ENCODE measurements around the gene IGF2R. TPM values are rescaled to one million over a fixed set of nuclear protein-coding genes. Genes with fewer than 3 reads are reported as not detected.

IGF2R gene
- total and polyA plus RNA-seq, 2 of the 13 experiments (the other 11 are each of a cell fraction or from before 2014, with no cell fraction given): 38.3 to 70.0 TPM

GRCh38 chr6:159934181-159934580 lies 34.7 kb upstream of the IGF2R start:
- Histone ChIP-seq H3K36me3 (replicated peaks in 1 of 2; ENCODE audit: control insufficient read depth in 1 of 2, insufficient read depth in 2 of 2, low read length in 2 of 2) (no peaks in the 10 kb centered on the region), H2AFZ (ENCODE audit: low read length) (no peak overlapping the region), H3K9ac (ENCODE audit: insufficient read depth, low read depth, low read length) (no peak overlapping the region), H3K4me2 (ENCODE audit: low read depth, low read length) (no peak overlapping the region), H3K4me1 (ENCODE audit: insufficient read depth, low read length) (peaks cover 5% of the 10 kb centered on the region; the same call in 1 of the 2 replicates), H3K4me3 (replicated peaks in 1 of 3; ENCODE audit: insufficient read depth in 1 of 3, low read depth in 2 of 3, low read length in 3 of 3) (no peak overlapping the region), H3K27me3 (ENCODE audit: control insufficient read depth in 1 of 2, insufficient read depth in 2 of 2, low read length in 2 of 2) (peaks cover 0 to 13% of the 10 kb centered on the region in 2 experiments; a peak in 3 of 5 replicates), H3K9me3 (ENCODE audit: low read length) (no peaks in the 10 kb centered on the region), H4K20me1 (ENCODE audit: insufficient read depth, low read length) (no peaks in the 10 kb centered on the region), H3K27ac (ENCODE audit: extremely low read length, insufficient read depth, low read length) (no peak overlapping the region), H3K79me2 (ENCODE audit: insufficient read depth, low read length) (no peaks in the 10 kb centered on the region)
- no TSS peak for BruUV-seq (replicated peaks)
- in situ Hi-C loops (cut with HindIII; ENCODE audit: extremely low pct_ligation_motif_present, low pct_unique_long_range_greater_than_20kb) (no loop called here), intact Hi-C loops (cut with micrococcal nuclease; ENCODE audit: unreplicated experiment) (no loop called here)
- FAIRE-seq (no peak), ATAC-seq (no peak), DNase-seq (ENCODE audit: low spot score) (no peak)
- WGBS (ENCODE audit: low lambda C conversion rate): 0% methylated on average over 4 of the region's 4 CpGs
- TF ChIP-seq SP5 (CRISPR knock-in tag; IDR thresholded peaks at IDR 0.05; ENCODE audit: borderline replicate concordance, low read depth): no peak
- TF ChIP-seq XRCC5 (optimal IDR thresholded peaks at IDR 0.05; ENCODE audit: low read length): no peak
- TF ChIP-seq NCOR1 (IDR thresholded peaks at IDR 0.05; ENCODE audit: borderline replicate concordance, low read length): no peak
- TF ChIP-seq, protein P1, sequence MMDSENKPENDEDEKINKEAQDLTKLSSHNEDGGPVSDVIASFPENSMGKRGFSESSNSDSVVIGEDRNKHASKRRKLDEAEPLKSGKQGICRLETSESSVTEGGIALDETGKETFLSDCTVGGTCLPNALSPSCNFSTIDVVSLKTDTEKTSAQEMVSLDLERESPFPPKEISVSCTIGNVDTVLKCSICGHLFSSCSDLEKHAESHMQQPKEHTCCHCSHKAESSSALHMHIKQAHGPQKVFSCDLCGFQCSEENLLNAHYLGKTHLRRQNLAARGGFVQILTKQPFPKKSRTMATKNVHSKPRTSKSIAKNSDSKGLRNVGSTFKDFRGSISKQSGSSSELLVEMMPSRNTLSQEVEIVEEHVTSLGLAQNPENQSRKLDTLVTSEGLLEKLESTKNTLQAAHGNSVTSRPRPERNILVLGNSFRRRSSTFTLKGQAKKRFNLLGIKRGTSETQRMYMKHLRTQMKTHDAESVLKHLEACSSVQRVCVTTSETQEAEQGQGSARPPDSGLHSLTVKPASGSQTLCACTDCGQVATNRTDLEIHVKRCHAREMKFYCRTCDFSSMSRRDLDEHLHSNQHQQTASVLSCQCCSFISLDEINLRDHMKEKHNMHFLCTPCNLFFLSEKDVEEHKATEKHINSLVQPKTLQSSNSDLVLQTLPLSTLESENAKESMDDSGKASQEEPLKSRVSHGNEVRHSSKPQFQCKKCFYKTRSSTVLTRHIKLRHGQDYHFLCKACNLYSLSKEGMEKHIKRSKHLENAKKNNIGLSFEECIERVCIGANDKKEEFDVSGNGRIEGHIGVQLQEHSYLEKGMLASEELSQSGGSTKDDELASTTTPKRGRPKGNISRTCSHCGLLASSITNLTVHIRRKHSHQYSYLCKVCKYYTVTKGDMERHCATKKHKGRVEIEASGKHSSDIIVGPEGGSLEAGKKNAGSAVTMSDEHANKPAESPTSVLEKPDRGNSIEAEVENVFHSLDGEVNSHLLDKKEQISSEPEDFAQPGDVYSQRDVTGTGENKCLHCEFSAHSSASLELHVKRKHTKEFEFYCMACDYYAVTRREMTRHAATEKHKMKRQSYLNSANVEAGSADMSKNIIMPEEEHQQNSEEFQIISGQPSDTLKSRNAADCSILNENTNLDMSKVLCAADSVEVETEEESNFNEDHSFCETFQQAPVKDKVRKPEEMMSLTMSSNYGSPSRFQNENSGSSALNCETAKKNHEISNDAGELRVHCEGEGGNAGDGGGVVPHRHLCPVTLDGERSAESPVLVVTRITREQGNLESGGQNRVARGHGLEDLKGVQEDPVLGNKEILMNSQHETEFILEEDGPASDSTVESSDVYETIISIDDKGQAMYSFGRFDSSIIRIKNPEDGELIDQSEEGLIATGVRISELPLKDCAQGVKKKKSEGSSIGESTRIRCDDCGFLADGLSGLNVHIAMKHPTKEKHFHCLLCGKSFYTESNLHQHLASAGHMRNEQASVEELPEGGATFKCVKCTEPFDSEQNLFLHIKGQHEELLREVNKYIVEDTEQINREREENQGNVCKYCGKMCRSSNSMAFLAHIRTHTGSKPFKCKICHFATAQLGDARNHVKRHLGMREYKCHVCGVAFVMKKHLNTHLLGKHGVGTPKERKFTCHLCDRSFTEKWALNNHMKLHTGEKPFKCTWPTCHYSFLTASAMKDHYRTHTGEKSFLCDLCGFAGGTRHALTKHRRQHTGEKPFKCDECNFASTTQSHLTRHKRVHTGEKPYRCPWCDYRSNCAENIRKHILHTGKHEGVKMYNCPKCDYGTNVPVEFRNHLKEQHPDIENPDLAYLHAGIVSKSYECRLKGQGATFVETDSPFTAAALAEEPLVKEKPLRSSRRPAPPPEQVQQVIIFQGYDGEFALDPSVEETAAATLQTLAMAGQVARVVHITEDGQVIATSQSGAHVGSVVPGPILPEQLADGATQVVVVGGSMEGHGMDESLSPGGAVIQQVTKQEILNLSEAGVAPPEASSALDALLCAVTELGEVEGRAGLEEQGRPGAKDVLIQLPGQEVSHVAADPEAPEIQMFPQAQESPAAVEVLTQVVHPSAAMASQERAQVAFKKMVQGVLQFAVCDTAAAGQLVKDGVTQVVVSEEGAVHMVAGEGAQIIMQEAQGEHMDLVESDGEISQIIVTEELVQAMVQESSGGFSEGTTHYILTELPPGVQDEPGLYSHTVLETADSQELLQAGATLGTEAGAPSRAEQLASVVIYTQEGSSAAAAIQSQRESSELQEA (CRISPR knock-in tag; IDR thresholded peaks at IDR 0.05; ENCODE audit: not compliant biosample characterization): no peak
- no peak for TF ChIP-seq ZBTB20 (CRISPR knock-in tag; IDR thresholded peaks at IDR 0.05; ENCODE audit: borderline replicate concordance, low read depth)
- no peak for TF ChIP-seq E2F2 (CRISPR knock-in tag; IDR thresholded peaks at IDR 0.05; ENCODE audit: borderline replicate concordance)
- no peak for TF ChIP-seq ZNF703 (CRISPR knock-in tag; IDR thresholded peaks at IDR 0.05; ENCODE audit: borderline replicate concordance)
- no peak for TF ChIP-seq HDAC2 (CRISPR knock-in tag; IDR thresholded peaks at IDR 0.05)
- no peak for TF ChIP-seq ZFP36 (IDR thresholded peaks at IDR 0.05; ENCODE audit: borderline replicate concordance, low read depth, low read length, partially characterized antibody)
- no peak for TF ChIP-seq FOXC1 (CRISPR knock-in tag; IDR thresholded peaks at IDR 0.05; ENCODE audit: borderline replicate concordance)
- ChIA-PET POLR2A (no interaction called here), CTCF (ENCODE audit: low intra/inter-chr PET ratio, low total read pairs) (no interaction called here)

Measured in HepG2 (cell line).